HG03521 (cell line): Measurements from ENCODE around the gene PDS5A.
"Not testable (repeated sequence)": the region's sequence is repeated elsewhere in the genome, so short reads cannot be mapped to it uniquely, and the experiment has no call there.

Source experiments
- ATAC-seq: cut with Tn5 transposase; IDR thresholded peaks from one replicate; pipeline ENCODE4 v1.9.1; 2021; ENCODE audit warnings: mild to moderate bottlenecking, moderate library complexity; ENCODE audit not compliant: unreplicated experiment

Gene PDS5A, protein sequence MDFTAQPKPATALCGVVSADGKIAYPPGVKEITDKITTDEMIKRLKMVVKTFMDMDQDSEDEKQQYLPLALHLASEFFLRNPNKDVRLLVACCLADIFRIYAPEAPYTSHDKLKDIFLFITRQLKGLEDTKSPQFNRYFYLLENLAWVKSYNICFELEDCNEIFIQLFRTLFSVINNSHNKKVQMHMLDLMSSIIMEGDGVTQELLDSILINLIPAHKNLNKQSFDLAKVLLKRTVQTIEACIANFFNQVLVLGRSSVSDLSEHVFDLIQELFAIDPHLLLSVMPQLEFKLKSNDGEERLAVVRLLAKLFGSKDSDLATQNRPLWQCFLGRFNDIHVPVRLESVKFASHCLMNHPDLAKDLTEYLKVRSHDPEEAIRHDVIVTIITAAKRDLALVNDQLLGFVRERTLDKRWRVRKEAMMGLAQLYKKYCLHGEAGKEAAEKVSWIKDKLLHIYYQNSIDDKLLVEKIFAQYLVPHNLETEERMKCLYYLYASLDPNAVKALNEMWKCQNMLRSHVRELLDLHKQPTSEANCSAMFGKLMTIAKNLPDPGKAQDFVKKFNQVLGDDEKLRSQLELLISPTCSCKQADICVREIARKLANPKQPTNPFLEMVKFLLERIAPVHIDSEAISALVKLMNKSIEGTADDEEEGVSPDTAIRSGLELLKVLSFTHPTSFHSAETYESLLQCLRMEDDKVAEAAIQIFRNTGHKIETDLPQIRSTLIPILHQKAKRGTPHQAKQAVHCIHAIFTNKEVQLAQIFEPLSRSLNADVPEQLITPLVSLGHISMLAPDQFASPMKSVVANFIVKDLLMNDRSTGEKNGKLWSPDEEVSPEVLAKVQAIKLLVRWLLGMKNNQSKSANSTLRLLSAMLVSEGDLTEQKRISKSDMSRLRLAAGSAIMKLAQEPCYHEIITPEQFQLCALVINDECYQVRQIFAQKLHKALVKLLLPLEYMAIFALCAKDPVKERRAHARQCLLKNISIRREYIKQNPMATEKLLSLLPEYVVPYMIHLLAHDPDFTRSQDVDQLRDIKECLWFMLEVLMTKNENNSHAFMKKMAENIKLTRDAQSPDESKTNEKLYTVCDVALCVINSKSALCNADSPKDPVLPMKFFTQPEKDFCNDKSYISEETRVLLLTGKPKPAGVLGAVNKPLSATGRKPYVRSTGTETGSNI (N-terminal part only)

DNA sequence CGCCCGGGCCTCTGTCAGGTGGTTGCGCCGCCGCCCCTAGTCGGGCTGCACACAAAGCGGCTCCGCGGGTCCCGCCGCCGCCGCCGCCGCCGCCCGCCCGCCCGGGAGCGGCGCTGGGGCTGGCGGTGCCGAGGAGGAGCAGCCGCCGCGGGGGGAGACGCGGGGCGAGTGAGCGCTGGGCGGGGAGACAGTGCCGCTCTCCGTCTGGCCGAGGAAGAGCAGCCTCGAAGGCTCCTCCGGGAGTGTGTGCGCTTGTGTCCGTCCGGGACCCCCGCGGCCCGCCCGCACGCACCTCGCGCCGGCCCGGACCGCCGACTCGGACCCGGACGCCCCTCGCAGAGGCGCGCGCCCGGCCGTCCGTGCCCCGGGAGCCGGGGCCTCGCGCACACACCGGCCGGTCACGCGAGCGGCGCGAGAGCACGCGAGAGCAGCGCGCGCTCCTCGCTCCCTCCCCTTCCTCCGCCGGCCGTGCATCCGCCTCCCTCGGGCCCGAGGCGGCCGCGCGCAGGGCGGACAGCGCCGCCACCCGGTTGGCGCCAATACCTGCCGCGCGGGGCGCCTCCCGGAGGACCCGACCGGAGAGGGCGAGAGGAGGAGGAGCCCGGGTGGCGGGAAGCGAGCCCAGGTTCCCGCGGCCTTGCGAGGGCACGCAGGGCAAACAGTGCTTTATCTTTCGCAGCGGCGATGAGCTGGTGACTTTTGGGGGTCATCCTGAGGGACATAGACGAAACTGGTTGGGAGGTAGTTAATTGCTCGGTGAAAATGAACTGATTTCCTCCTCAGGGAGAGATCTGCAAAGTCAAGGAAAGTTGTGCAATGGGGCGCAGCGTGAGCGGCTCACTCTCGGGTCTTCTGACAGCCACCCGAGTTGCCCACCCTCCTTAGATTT is at the start of gene PDS5A:
Gene PDS5A (minus strand): TSS at position 423 of the 889 bp plus-strand sequence. CDS start 1,334 bp downstream, outside the sequence.
- peak; percentile 79 for ATAC-seq

DNA sequence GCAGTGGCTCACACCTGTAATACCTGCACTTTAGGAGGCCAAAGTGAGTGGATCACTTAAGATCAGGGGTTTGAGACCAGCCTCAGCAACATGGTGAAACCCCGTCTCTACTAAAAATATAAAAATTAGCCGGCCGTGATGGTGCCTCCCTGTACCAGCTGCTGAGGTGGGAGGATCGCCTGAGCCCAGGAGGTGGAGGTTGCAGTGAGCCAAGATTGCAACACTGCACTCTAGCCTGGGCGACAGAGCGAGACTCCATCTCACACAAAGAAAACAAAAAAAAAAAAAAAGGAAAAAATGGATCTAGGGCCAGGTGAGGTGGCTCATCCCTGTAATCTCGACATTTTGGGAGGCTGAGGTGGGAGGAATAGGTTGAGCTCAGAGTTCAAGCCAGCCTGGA is 46.3 kb upstream of the PDS5A start:
- not testable (repeated sequence) for ATAC-seq

GRCh38 chr4:40021116-40021515 is 43.4 kb upstream of the PDS5A start:
- not testable (repeated sequence) for ATAC-seq

DNA sequence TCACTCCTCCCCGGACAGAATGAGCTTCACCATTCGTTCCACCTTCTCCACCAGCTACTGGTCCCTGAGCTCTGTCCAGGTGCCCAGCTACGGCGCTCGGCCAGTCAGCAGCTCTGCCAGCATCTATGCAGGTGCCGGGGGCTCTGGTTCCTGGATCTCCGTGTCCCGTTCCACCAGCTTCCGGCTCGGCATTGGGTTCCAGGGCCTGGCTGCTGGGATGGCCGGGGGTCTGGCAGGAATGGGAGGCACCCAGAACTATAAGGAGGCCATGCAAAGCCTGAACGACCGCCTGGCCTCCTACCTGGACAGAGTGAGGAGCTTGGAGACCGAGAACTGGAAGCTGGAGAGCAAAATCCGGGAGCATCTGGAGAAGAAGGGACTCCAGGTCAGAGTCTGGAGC is 42.5 kb upstream of the PDS5A start:
- ATAC-seq = no peak

DNA sequence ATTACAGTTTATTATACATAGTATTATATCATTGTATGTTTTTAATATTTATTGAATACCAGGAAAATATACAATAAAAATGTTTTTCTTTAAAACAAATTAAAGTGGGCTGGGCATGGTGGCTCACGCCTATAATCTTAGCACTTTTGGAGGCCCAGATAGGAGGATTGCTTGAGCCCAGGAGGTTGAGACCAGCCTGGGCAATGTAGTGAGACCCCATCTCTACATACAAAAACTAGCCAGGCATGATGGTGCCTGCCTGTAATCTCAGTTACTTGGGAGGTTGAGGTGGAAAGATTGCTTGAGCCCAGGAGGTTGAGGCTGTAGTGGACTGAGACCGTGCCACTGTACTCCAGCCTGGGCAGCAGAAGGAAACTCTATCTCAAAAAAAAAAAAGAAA is 38.3 kb upstream of the PDS5A start:
- no peak for ATAC-seq

GRCh38 chr4:40003986-40004385 is 26.3 kb upstream of the PDS5A start:
- ATAC-seq = no peak

GRCh38 chr4:40000711-40001110 is 23.0 kb upstream of the PDS5A start:
- ATAC-seq = no peak

- ATAC-seq = no peak
Measured at GRCh38 chr4:39998659-39999345, 21.1 kb upstream of the PDS5A start.

DNA sequence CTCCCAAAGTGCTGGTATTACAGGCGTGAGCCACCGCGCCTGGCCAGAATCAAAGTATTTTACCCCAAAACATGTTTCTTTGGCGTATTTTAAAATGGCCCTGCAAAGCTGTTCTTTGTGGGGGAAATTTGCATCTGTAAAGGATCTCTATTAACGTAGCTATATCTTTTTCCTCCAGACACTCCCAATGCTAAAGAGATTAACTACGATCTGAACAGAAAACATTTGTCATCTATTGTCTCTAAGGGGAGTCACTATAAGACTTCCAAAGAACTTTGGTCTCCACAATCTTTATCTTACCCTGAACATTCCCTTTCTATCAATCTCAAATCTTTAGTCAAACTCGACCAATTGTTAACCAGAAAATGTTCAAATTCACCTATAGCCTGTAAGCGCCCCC is 19.1 kb upstream of the PDS5A start:
- no peak for ATAC-seq

DNA sequence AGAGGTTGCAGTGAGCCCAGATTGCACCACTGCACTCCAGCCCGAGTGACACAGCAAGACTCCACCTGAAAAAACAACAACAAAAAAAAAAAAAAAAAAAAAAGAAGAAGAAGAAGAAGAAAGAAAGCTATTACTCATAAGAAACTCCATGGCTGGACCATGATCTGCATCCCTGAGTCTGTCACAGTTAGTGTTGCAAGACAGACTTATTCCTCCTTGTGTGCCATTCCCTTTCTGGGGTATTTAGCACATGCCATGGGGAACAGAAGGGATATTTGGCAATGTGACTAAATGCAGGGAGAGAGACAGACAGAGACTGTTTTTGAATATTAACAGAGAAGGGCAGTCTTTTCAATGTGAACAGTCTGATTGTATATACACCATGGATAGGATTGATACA is 16.7 kb upstream of the PDS5A start:
- ATAC-seq = no peak

DNA sequence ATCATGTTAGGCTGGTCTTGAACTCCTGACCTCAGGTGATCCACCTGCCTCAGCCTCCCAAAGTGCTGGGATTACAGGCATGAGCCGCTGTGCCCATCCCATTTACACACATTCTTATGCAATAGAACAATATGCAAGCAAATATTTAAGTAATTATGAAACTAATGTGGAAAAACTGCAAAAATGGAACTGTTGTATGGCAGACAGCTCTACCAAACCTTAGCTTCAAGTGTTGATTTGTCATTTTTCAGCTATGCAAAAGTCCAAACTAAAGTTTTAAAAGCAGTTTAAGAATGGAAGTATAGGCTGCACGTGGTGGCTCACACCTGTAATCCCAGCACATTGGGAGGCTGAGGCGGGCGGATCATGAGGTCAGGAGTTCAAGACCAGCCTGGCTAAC is 11.7 kb upstream of the PDS5A start:
- not testable (repeated sequence) for ATAC-seq

- no peak for ATAC-seq
Measured at GRCh38 chr4:39987485-39987884, 9.8 kb upstream of the PDS5A start.

DNA sequence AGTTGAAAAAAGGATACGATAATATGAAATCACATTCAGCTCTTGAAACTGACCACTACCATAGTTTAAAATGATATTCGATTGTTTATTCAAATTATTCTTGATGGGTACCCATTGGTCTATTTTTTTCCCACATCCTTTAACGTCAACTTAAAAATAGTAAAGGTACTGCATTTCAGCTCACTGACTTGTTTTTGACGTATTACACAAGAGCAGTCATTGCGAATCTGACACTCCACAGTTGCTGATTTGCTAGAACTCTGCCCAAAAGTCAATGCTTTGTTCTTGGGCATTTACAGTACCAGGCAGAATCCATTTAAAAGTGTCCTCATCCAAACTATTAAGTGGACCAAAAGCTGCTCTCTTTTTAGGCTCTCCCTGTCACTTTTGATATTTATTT is 1.2 kb upstream of the PDS5A start:
- no peak for ATAC-seq

DNA sequence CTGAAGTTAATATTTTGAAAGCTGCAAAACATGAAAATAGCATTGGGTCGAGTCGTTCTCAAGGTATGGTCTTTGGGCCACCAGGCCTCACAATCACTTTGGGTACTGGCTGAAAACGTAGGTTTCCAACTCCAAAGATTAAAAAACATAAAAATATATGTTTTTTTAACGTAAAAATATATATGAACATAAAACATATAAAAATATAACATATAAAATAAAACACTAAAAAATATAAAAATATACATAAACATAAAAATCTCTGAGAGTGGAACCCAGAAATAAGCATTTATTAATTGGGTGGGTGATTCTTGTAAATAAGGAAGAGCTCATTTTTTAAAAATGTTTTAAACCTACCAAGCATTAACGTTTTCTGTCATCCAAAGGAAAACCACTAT is 666 bp upstream of the PDS5A start:
- ATAC-seq = no peak

- ATAC-seq = peak; percentile 15
Measured at GRCh38 chr4:39976945-39977488, 694 bp downstream of the PDS5A start.

DNA sequence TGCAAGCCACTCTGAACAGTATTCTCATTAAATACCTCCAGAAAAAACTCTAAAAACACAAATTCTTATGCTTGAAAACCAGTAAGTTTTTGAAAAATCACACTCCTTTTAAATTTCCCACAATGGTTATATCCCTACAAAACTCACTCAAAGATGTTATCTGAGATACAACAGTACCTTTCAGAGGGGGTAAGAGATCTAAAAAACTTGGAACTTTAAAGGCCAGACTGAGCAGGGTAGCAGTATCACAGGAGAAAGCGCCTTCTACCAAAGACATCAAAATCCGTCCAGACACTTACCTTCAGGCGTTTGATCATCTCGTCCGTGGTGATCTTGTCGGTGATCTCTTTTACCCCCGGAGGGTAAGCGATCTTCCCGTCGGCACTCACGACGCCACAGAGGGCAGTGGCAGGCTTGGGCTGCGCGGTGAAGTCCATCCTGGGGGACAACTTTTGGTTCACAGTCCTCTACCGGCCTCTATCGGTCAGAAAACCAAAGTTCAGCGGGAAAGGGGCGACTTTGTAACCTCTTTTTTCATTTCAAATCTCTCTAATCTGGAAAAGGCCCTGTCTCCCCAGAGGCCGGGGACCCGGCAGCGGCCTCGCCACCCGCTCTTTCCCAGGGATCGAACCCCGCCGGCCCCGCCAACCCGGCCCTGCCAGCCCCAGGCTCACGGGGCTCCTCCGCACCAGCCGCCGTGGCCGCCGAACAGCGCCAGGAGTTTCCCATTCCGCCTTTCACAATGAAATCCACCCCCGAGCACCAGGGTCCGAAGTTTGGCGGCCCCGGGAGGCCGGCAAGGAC is 1.4 kb downstream of the PDS5A start:
- ATAC-seq = no peak

GRCh38 chr4:39975488-39976089 is 2.1 kb downstream of the PDS5A start:
- ATAC-seq = no peak

- not testable (repeated sequence) for ATAC-seq
Measured at GRCh38 chr4:39973052-39973451, 4.7 kb downstream of the PDS5A start.
